Esophagus squamous epithelium (tissue), 4 donors: ENCODE data around the gene CHRNA4.

Source experiments
- CTCF ChIP-seq, 6 experiments: fragments of 450-650 bp in 4 of 6; fragments of 200-600 bp in 2 of 6; sonication (generic) in 2 of 6; IDR thresholded peaks; one replicate each; pipeline ENCODE4 v1.5.1; 2016 to 2019; ENCODE audit warnings: antibody characterized with exemption in 6 of 6, mild to moderate bottlenecking in 4 of 6, moderate library complexity in 4 of 6
- POLR2A ChIP-seq, 4 donors: fragments of 450-650 bp; IDR thresholded peaks; one replicate each; pipeline ENCODE4 v1.6.1; 2017; ENCODE audit warnings: antibody characterized with exemption in 4 of 4, mild to moderate bottlenecking in 4 of 4, moderate library complexity in 3 of 4

- TF ChIP-seq CTCF (IDR thresholded peaks at IDR 0.05): no peak
- TF ChIP-seq POLR2A (IDR thresholded peaks at IDR 0.05): no peak
These were observed 48.8 kb upstream of the CHRNA4 start for GRCh38 chr20:63409834-63410435.
